Tibial nerve (tissue), 4 donors: Measurements from ENCODE around the gene CORO1C. TPM values are rescaled to one million over a fixed set of nuclear protein-coding genes. Genes with fewer than 3 reads are reported as not detected.

Source experiments
- DNase-seq, 2 donors: peaks; one replicate each; pipeline ENCODE4 v3.0.0-alpha.2; 2019; ENCODE audit warnings: low spot score in 2 of 2
- H3K27ac ChIP-seq, 4 donors: fragments of 200-600 bp; sonication (generic) in 3 of 4; one replicate each; pipeline ENCODE4 v1.5.1; 2017 to 2019; ENCODE audit warnings: mild to moderate bottlenecking in 1 of 4
- H3K27me3 ChIP-seq, 2 donors: fragments of 200-600 bp; sonication (generic) in 1 of 2; one replicate each; pipeline versions ENCODE4 v1.5.1 to v1.6.0; 2017 to 2019
- H3K36me3 ChIP-seq, 3 donors: fragments of 200-600 bp; sonication (generic); one replicate each; pipeline ENCODE4 v1.5.1; 2018 to 2019
- H3K4me1 ChIP-seq, 4 donors: fragments of 200-600 bp; sonication (generic) in 3 of 4; one replicate each; pipeline ENCODE4 v1.5.1; 2017 to 2019
- H3K4me3 ChIP-seq, 4 donors: fragments of 200-600 bp; sonication (generic) in 3 of 4; one replicate each; pipeline ENCODE4 v1.5.1; 2017 to 2019; ENCODE audit warnings: mild to moderate bottlenecking in 1 of 4, moderate library complexity in 1 of 4
- H3K9me3 ChIP-seq, 4 donors: fragments of 200-600 bp; sonication (generic) in 3 of 4; one replicate each; pipeline ENCODE4 v1.5.1; 2017 to 2019
- EP300 ChIP-seq, 2 donors: sonication (generic); formaldehyde crosslinking; IDR thresholded peaks; one replicate each; pipeline ENCODE4 v1.6.1; 2017; ENCODE audit warnings: antibody characterized with exemption in 2 of 2, mild to moderate bottlenecking in 1 of 2
- POLR2A ChIP-seq, 2 donors: fragments of 450-650 bp; IDR thresholded peaks; one replicate each; pipeline ENCODE4 v1.6.1; 2017; ENCODE audit warnings: antibody characterized with exemption in 2 of 2, mild to moderate bottlenecking in 2 of 2, moderate library complexity in 2 of 2
- WGBS, 2 donors: methylation state at CpG; one replicate each; pipeline ENCODE4 v1.1.5; 2018; 5-methylcytosine and 5-hydroxymethylcytosine counted together
- total RNA-seq, 4 donors: library from RNA; depleted of rRNA; stranded (reverse); fragments of >200 nt; gene quantifications; one replicate each; pipeline ENCODE4 v1.1.0, GENCODE V29; 2016
- TF ChIP-seq, protein P1 (sequence below), 5 experiments: fragments of 200-600 bp in 3 of 5; fragments of 450-650 bp in 2 of 5; sonication (generic) in 3 of 5; IDR thresholded peaks; one replicate each; pipeline ENCODE4 v1.5.1; 2016 to 2019; ENCODE audit warnings: antibody characterized with exemption in 5 of 5, mild to moderate bottlenecking in 3 of 5, moderate library complexity in 2 of 5

CORO1C gene
- total RNA-seq, 4 donors from 2014 or later, result 110 to 181 (median 158) TPM

GRCh38 chr12:108770269-108770829 lies 39.0 kb upstream of the CORO1C start:
- Histone ChIP-seq H3K4me1 (peaks cover 0 to 50% (median 26%) of the 10 kb centered on the region in 4 donors), H3K4me3 (no peak overlapping the region), H3K27me3 (peaks cover 0 to 2% of the 10 kb centered on the region in 2 donors), H3K36me3 (no peaks in the 10 kb centered on the region), H3K27ac (peak overlapping the region in 1 of 4 donors; percentile 54), H3K9me3 (no peaks in the 10 kb centered on the region)
- 64 to 71% methylated on average over 11 of the region's 11 CpGs for WGBS, 2 donors
- DNase-seq, result no peak
- no peak for TF ChIP-seq POLR2A (IDR thresholded peaks at IDR 0.05)
- TF ChIP-seq, protein P1, sequence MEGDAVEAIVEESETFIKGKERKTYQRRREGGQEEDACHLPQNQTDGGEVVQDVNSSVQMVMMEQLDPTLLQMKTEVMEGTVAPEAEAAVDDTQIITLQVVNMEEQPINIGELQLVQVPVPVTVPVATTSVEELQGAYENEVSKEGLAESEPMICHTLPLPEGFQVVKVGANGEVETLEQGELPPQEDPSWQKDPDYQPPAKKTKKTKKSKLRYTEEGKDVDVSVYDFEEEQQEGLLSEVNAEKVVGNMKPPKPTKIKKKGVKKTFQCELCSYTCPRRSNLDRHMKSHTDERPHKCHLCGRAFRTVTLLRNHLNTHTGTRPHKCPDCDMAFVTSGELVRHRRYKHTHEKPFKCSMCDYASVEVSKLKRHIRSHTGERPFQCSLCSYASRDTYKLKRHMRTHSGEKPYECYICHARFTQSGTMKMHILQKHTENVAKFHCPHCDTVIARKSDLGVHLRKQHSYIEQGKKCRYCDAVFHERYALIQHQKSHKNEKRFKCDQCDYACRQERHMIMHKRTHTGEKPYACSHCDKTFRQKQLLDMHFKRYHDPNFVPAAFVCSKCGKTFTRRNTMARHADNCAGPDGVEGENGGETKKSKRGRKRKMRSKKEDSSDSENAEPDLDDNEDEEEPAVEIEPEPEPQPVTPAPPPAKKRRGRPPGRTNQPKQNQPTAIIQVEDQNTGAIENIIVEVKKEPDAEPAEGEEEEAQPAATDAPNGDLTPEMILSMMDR (IDR thresholded peaks at IDR 0.05), result no peak
- no peak for TF ChIP-seq EP300 (IDR thresholded peaks at IDR 0.05)

DNA sequence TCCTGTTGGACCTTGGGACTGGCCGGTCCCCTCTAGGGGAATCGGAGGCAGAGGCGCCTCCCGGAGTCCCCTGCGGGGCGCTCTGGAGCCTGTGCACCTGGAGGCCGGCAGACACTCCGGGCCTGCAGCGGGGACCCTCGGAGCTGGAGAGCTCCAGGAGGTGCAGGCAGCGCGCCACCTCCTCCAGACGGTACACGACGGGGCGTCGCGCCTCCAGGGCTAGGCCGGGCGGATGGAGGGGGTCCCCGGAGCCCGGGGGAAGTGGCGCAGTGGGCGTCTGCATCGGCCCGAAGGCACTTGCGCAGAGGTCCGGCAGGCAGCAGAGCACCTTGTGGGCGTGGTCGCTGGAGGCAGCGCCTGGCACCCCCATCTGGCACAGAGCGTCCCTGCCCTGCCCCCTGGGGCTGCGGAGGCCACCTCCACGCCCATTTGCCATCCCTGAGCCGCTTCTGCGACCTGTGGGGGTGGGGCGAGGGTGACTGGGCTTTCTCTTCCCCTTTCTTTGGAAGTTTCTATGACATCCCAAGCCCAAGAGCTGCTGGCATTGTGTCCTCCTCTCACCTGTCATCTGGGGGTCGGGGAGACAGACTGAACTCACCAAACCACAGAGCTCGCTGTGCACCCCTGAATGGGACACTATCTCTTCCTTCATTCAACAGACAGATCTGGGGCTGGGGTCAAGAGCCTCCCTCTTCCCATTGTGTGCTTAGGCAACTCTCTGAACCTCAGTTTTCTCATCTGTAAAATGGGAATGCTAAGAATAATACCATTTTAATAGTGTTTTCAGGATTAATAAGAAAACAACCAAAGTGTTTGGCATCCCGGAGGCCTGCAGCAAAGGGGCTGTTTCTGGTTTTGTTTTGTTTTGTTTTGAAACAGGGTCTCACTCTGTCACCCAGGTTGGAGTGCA lies 37.5 kb upstream of the CORO1C start:
- 18 to 21% methylated on average over 14 to 26 of the region's 40 CpGs for WGBS, 2 donors
- Histone ChIP-seq H3K27me3 (peaks cover 0 to 2% of the 10 kb centered on the region in 2 donors), H3K9me3 (no peaks in the 10 kb centered on the region), H3K36me3 (no peaks in the 10 kb centered on the region), H3K4me3 (peak overlapping the region in 3 of 4 donors; percentile 30 to 41 (median 38)), H3K27ac (peak overlapping the region in 2 of 4 donors; percentile 30 to 36), H3K4me1 (peaks cover 0 to 36% (median 17%) of the 10 kb centered on the region in 4 donors)
- TF ChIP-seq, protein P1 (IDR thresholded peaks at IDR 0.05), result no peak
- no peak for TF ChIP-seq EP300 (IDR thresholded peaks at IDR 0.05)
- no peak for TF ChIP-seq POLR2A (IDR thresholded peaks at IDR 0.05)
- no peak for DNase-seq

- Histone ChIP-seq H3K36me3 (no peaks in the 10 kb centered on the region), H3K27ac (no peak overlapping the region), H3K4me1 (peaks cover 0 to 17% (median 10%) of the 10 kb centered on the region in 4 donors), H3K27me3 (peaks cover 0 to 2% of the 10 kb centered on the region in 2 donors), H3K9me3 (no peaks in the 10 kb centered on the region), H3K4me3 (no peak overlapping the region)
- DNase-seq, result no peak
- TF ChIP-seq, protein P1 (IDR thresholded peaks at IDR 0.05), result no peak
- no peak for TF ChIP-seq EP300 (IDR thresholded peaks at IDR 0.05)
- no peak for TF ChIP-seq POLR2A (IDR thresholded peaks at IDR 0.05)
- 80 to 85% methylated on average over 6 of the region's 6 CpGs for WGBS, 2 donors
Observed at GRCh38 chr12:108766294-108766693, 35.0 kb upstream of the CORO1C start.

GRCh38 chr12:108765289-108765764 lies 34.0 kb upstream of the CORO1C start:
- WGBS, 2 donors, result 64 to 66% methylated on average over 10 of the region's 10 CpGs
- TF ChIP-seq POLR2A (IDR thresholded peaks at IDR 0.05) (no peak), EP300 (IDR thresholded peaks at IDR 0.05) (no peak)
- TF ChIP-seq, protein P1 (IDR thresholded peaks at IDR 0.05), result no peak
- H3K4me1 ChIP-seq, result peaks cover 0 to 17% (median 10%) of the 10 kb centered on the region in 4 donors
- H3K27ac ChIP-seq, result no peak overlapping the region
- DNase-seq, result no peak
- no peaks in the 10 kb centered on the region for H3K9me3 ChIP-seq
- H3K4me3 ChIP-seq, result no peak overlapping the region
- no peaks in the 10 kb centered on the region for H3K36me3 ChIP-seq
- peaks cover 0 to 2% of the 10 kb centered on the region in 2 donors for H3K27me3 ChIP-seq
